C1 segment of cervical spinal cord (tissue), 14 donors: ENCODE data around the gene XPR1.
"Not testable (repeated sequence)": the region's sequence is repeated elsewhere in the genome, so short reads cannot be mapped to it uniquely, and the experiment has no call there.

Source experiments
- DNase-seq, 14 donors: peaks; one replicate each; lab custom pipeline; 2025; lab: John Stamatoyannopoulos, UW

The XPR1 gene

DNA sequence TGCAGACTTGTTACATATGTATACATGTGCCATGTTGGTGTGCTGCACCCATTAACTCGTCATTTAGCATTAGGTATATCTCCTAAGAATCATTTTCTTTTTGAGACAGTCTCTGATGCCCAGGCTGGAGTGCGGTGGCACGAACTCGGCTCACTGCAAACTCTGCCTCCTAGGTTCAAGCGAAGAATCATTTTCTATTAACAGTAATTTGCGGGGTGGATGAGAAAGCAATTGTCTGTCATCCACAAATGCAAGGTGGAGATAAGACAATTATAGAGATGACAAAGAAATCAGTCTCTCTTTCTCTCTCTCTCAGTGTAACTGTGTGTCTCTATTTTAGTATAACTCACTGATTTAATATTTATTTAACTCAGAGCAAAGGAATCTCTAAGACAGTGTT, 149.9 kb downstream of the XPR1 start:
- DNase-seq, result no peak

DNA sequence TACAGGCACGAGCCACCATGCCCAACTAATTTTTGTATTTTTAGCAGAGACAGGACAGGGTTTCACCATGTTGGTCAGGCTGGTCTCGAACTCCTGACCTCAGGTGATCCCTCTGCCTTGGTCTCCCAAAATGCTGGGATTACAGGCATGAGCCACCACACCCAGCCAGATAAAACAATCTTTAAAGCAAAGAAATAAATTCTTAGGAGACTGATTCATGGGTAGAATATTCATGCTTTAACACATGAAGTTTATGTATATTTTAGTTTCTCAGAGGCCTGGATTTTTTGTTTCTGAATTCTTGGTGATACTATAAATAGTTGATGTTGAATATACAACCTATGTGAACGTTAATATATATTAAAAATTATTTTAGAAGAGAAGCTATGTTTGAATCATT, 153.5 kb downstream of the XPR1 start:
- DNase-seq, result no peak

DNA sequence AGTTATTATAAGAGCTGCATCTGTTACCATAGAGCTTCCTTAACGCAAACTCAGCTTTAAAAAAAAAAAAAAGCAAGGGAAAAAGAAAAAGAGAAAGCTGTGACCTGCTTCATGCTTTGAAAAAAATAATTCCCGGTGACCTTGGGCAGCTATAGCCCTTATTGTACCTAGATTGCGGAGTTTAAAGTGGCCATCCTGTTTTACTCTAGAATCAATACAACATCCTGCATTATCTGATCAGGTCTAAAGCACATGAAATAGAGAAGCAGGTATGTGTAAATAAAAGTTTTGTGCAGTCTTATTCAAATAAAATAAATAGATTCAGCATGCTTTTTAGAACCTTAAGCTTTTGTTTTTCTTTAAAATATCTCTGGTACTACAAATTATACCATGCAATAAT, 154.1 kb downstream of the XPR1 start:
- DNase-seq, result no peak

DNA sequence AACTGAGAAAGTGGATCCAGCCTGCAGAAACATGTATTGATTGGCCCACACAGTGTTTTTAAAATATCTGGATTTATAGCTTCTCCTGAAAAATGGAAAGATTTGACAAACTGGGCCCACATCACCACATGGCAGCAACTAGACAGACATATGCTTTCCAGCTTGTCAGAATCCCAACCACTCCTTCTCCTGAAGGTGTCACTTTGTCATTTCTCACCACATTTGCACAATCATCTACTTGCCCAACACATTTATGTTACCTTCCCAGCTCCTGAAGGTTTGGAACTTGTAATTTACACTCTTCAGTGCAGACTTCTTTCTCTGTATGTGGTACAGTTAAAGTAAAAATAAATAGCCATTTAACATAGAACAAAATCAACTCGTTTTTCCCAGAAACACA, 154.8 kb downstream of the XPR1 start:
- DNase-seq, result no peak

DNA sequence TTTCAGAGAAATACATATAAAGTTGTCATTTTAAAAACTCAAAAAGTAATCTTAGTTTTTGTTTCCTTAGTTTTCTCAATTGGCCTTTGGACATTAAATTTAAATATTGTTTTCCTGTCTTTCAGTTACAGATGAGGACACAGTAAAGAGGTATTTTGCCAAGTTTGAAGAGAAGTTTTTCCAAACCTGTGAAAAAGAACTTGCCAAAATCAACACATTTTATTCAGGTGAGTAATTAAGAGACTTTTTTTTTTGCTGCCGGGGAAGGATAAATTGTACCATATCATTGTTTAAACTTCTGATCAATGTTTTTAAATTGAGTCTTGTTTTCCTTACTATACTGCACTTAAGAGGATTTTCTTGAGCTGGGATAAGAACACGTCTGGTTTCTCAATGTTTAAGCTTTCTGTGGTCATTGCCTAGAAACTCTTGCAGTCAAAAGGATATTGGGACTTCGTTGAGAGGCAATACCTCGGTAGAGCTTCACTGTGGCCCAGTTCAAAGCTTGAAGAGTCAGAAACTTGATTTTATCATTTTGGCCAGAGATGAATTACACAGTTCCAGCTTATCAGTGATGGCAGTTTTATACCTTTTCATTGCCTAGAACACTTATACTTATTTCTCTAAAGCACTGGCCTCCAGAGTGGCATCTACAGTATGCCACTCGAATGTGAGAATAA, 155.9 kb downstream of the XPR1 start:
- DNase-seq, result no peak

DNA sequence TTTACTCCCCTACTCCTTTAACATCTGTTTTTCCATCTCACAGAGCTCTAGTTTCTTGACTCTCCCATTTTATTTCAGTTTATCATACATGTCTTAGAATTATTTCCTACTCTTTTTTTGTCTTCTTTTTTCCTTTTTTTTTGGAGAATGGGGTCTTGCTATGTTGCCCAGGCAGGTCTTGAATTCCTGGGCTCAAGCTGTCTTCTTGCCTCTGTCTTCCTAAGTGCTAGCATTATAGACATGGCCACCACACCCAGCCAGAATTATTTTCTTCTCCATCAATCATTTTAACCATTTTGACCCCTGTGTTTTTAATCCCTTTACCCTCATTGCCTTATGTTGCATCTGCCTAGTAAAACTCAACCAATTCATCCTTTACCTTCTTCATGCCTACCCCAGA, 157.6 kb downstream of the XPR1 start:
- no peak for DNase-seq

DNA sequence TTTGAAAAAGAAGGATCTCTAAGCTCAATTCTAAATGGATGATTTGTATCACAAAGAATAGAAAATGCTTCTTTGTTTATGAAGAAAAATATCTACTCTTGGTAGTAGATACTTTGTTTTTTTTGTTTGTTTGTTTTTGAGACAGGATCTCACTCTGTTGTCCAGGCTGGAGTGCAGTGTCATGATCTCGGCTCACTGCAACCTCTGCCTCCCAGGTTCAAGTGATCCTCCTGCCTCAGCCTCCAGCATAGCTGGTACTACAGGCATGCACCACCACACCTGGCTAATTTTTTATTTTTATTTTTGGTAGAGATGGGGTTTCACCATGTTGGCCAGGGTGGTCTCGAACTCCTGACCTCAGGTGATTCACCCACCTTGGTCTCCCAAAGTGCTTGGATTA, 159.3 kb downstream of the XPR1 start:
- DNase-seq, result not testable (repeated sequence)

DNA sequence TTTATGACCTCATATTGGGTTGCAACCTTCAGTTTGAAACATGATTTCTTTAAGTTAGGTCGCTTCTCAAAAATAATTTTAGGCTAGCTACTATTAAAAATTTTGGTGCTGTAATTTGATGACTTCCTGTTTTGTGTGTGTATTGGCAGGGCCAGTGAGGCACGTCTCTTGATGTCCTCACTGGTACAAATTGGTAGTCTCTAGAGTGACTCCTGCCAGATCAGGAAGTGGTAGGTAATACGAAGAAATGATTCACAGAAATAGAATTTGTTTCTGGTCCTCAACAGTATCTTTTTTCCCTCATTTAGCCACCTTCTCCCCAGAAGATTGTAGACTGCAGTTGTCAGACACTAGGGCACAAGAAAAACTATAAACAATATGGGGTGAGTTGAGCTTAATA, 160.0 kb downstream of the XPR1 start:
- no peak for DNase-seq

DNA sequence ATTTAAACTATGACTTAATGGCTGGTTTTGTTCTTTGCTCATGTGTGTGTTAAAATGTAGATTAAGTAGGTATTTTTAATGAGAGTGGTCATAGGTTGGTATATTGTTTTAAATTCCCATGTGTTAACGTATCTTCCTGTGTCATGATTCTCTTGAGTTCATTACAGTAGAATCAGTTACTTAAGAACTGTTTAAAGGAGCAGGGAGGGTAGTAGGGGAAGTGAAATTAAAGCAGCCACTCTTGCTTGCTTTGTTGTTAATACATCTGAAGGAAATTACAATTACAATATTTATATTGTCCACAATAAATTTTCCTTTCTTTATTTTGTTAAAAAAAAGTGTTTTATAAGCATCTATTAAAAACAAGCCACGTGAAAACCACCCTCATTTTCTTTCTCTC, 161.6 kb downstream of the XPR1 start:
- DNase-seq, result no peak

DNA sequence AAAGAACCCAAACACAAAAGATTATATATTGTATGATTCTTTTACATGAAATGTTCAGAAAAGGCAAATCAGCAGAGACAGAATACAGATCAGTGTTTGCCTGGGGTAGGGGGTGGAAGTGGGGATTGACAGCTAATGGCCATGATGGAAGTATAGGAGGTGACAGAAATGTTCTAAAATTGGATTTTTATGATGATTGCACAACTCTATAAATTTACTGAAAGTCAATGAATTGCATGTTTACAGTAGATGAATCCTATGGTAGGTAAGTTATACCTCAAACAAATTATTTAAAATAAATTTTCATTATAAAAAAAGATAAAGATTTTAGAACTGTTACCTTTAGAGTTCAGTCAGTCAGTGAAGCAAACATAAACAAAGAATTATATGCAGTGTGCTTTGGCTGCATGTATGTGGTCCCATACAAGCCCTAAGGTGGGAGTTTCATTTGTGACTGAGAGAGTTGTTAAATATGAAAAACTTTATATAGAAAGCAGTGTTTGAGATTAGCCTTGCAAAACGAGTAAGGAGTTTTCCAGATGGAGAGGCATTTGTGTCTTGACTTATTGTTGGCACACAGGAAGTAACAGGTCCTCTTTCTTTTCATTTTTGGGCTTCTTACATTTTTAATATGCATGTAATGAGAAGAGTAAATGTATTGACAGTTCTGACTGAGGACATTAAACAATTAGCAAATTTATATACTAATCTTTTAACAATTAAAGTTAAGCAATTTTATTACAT, 165.2 kb downstream of the XPR1 start:
- DNase-seq, result no peak

DNA sequence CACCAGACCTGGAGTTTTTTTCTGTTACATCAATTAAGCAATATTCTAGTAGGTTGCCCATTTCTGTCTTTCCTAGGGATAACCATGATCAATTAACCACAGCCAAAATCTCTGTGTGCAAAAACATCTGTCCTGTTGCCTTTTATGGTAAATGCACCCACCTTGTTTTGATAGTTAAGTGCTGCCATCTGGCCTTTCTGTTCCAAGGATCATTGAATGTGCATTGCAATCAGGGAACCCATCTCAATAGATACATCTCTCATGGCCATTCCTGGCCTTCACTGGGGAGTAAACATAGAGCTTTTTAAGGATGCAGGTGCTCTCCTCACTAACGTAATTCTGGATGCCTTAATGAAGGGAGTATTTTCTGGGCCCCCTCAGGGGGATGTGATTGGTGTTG, 169.1 kb downstream of the XPR1 start:
- no peak for DNase-seq

DNA sequence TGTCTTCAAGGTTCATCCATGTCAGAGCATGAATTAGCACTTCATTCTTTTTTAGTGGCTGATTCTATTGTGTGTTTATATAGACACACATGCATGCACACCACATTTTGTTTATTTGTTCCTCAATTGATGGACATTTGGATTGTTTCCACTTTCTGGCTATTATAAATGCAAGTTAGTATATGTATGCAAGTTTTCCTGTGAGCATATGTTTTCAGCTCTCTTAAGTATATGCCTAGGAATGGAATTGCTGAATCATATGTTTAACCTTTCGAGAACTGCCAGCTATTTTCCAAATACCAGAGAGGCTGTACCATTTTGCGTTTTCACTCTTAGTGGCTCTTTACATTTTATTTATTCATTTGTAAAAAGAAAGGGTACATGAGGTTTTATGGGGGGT, 171.0 kb downstream of the XPR1 start:
- DNase-seq, result no peak

DNA sequence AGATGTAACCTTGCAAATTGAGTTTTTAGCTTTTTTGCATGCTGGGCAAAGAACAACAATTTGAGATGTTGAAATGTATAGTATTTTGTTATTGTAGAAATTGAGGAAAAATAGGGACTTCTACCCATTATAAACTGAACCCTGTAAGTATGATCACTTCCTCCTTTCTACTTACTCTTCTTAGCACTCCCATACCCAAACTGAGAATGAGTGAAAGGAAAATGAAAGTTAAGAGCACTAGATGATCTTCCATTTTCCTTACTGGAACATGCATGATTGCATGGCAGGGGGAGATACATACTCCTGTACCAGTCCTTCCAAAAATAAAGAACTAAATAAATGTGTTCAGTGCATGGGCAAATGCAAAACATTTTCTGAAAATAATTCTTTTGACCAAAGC, 173.5 kb downstream of the XPR1 start:
- no peak for DNase-seq

DNA sequence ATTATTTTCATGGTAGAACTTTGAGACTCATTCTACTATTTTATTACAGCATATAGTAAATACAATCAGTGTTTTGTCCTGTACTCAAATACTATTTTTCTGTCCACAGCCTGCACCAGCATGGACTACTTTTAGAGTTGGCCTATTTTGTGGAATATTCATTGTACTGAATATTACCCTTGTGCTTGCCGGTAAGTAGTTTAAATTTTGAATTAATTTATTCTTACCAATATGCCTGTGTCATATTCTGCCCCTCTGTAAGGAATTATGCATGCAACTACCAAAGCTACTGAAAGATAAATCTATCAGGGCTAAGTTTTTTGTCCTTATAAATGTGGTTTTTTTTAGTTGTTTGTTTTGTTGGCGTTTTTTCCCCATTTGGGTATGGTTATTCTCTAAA, 179.5 kb downstream of the XPR1 start:
- no peak for DNase-seq

DNA sequence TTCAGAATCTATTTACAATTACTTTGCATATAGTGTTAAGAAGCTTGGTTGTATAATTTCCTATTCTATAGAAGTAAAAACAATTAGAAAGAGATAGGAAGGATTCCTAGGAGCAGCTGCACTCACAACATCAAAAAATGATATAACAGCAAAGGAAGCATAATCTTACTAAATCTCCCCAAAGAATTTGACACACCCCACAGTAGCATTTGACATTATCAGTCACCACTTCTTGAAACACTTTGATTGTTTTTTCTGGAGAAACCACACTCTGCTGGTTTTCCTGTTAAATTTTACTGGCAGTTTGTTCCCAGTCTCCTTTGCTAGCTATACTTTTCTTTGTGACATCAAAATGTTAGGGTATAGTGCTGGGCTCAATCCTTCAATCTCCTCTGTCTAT, 180.1 kb downstream of the XPR1 start:
- DNase-seq, result no peak

DNA sequence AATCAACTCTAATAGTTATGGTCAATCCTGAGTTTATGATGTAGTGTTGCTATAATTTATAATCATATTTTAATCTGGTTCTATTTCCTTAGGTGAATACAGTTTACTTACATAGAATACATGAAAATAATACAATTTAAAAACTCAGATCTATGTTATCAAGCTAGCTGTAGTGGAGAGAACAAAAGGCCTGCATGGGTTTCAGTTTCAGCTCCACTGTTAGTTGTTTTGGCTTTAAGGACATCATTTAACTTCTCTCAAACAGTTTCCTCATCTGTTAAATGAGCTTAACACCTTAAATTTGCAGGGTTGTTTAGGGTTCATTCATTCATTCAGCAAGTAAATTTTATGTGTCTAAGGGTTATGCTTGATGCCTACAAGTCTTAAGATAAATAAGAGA, 182.4 kb downstream of the XPR1 start:
- no peak for DNase-seq

DNA sequence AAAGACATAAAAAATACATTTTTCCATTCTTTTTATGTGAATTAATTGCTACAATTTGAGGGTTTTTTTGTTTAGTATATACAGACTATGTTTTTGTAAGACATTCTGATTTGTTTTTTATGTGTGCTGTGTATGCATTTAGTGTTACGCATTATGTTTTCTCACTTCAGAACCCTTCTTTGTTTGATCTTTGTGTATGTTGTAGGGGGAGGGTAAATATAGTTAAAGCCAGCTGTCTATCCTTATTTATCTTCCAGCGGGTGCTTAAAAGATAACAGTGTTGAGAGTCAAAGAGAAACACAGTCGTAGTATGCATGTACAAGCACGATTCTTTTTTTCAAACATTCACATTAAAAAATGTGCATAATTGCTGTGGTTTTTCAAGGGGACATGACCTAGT, 183.4 kb downstream of the XPR1 start:
- no peak for DNase-seq

DNA sequence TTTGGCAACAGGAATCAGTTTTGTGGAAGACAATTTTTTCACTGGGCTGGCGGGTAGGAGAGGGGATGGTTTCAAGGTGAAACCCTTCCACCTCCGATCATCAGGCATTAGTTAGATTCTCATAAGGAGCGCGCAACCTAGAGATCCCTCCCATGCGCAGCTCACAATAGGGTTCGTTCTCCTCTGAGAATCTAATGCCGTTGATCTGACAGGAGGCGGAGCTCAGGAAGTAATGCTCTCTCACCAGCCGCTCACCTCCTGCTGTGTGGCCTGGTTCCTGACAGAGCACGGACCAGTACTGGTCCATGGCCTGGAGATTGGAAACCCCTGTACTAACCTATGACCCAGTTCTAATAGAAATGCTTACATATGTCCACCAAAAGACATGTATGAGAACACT, 184.3 kb downstream of the XPR1 start:
- DNase-seq, result no peak

DNA sequence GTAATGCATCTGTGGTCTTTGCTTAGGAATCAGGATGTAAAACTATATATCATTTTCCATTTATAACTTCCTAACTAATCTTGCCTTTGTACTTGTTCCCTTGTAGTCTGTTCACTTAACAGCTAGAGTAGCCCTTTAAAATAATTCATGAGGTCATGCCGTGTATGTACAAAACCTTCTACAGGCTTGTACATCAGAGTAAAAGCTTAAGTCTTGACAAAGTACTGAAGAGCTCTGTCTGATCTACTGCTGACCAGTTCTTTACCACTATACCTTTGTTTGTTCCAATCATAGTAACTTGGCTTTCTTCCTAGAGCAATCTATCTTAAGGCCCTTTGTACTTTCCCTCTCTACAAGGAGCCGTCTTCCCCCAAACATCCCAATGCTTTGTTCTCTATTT, 190.1 kb downstream of the XPR1 start:
- DNase-seq, result no peak

DNA sequence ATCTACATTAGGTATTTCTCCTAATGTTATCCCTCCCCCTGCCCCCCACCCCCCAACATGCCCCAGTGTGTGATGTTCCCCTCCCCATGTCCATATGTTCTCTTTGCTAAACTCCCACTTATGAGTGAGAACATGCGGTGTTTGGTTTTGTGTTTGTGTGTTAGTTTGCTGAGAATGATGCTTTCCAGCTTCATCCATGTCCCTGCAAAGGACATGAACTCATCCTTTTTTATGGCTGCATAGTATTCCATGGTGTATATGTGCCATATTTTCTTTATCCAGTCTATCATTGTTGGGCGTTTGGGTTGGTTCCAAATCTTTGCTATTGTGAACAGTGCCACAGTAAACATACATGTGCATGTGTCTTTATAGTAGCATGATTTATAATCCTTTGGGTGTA, 199.7 kb downstream of the XPR1 start:
- not testable (repeated sequence) for DNase-seq

DNA sequence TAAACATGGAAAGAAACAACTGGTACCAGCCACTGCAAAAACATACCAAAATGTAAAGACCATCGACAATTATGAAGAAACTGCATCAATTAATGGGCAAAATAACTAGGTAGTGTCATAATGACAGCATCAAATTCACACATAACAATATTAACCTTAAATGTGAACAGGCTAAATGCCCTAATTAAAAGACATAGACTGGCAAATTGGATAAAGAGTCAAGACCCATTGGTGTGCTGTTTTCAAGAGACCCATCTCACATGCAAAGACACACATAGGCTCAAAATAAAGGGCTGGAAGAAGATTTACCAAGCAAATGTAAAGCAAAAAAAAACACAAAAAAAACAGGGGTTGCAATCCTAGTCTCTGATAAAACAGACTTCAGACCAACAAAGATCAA, 201.4 kb downstream of the XPR1 start:
- not testable (repeated sequence) for DNase-seq

DNA sequence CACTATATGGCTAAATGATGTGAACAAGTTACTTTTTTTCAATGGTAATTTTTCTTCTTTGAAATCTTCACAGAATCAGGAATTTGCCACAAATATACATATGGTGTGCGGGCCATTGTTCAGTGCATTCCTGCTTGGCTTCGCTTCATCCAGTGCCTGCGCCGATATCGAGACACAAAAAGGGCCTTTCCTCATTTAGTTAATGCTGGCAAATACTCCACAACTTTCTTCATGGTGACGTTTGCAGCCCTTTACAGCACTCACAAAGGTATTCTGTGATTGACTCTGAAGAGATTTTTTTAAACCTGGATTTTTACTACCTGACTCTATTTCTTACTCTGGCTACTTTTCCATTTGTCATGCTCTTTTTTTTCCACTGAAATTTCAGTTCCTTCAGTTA, 204.6 kb downstream of the XPR1 start:
- DNase-seq, result no peak

DNA sequence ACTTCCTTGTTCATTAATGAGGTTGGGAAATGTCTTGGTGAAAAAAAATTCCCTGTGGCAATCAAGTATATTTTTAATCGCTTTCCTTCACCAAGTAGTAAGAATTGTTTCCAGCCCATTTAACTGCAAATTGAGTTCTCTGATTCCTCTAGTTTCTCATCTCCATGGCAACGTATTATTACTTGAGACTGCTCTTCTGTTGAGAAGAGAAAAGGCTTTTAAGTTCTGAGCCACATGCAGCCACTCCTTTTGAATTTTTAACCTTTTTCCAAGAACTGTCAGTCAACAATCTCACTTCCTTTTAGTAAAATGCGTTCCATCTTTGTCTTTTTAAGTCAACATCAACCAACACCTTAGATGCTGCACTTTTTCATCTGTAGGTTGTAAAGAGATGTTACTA, 205.2 kb downstream of the XPR1 start:
- DNase-seq, result no peak

DNA sequence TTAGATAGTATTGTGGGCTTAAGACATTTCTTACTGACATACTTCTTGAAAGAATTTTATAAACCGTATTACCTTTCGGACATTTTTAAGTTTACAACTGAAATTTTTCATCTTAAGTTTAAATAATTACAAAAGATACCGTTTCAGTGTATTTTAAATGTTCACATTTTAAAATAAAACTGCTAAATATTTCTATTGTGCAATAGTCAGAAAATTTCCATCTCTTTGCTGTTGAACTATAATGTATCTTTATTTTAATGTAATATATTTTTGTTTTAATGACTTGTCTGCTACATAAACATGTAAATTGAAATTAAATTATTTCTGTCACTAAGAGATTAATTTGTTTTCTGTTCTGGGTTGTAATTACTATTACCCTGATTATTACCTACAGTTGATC, 206.7 kb downstream of the XPR1 start:
- DNase-seq, result no peak
